GM19025 (cell line): ENCODE data around the gene UQCRC2.
"Not testable (repeated sequence)": the region's sequence is repeated elsewhere in the genome, so short reads cannot be mapped to it uniquely, and the experiment has no call there.

Experiments used
- ATAC-seq: cut with Tn5 transposase; IDR thresholded peaks from one replicate; pipeline ENCODE4 v1.9.1; 2021; ENCODE audit warnings: mild to moderate bottlenecking, low read depth, moderate library complexity; ENCODE audit not compliant: unreplicated experiment

Gene UQCRC2

DNA sequence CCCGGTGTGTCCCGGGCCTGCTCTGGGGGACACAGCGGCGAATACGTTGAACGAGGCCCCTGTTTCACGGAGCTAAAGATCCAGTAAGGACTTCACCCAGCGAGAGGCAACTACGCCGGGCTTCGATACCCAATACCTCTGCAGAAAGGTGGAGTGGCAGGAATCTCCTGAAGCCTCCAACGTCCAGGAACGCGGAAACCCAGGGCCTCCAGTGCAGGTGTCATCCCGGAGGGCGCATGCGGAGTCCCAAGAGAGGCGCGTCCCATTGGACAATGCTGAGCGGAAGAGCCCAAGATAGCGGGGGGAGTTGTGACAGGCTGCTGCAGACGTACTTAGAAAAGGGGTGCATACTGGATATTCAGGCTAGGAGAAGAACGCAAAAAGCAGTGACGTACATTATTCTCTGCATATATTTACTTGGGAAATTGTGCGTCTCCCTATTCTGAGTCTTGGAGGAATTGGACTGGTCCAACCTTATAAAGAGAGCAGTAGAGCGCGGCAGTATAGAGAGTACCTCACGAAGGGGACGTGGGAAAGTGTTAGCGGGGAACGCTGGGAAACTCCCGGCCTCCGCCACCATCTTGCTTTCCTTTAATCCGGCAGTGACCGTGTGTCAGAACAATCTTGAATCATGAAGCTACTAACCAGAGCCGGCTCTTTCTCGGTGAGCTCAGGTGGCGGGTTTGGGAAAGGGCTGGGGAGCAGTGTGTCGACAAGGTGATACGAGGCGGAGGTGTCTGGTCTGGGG lies at the start of gene UQCRC2:
UQCRC2 (plus strand) TSS at position 569 of the 748 bp plus-strand sequence; CDS start at position 632, 63 bp downstream.
- ATAC-seq = peak; percentile 87

DNA sequence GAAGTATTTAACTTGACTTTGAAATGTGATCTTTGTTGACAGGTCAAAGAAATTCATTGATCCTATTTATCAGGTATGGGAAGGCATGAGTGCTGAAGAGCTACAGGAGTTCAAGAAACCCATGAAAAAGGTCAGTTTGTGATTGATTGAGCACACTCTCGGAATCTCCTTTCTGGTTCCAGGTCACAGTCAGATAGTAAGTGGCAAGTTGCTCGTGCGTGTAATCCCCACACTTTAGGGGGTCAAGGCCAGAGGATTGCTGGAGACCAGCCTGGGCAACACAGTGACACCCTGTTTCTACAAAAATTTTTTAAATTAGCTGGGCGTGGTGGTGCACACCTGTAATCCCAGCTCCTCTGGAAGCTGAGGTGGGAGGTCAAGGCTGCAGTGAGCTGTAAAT lies 20.5 kb upstream of the UQCRC2 start:
- ATAC-seq = not testable (repeated sequence)

DNA sequence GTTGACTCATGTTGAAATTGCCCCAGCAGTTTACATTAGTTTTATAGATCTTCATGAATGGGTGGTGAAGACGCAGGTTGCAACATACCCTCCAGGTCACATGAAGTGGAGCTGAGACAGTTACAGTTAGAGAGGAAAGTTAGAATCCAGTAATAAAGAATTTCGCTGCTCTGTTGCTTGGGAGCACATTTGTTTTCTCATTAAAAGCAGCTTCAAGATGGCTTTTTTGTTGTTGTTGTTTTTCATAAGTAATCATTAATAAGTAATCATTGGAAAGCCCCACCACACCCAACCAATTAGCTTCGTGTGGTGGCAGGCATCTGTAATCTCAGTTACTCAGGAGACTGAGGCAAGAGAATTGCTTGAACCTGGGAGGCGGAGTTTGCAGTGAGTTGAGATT lies 19.8 kb upstream of the UQCRC2 start:
- ATAC-seq = not testable (repeated sequence)

DNA sequence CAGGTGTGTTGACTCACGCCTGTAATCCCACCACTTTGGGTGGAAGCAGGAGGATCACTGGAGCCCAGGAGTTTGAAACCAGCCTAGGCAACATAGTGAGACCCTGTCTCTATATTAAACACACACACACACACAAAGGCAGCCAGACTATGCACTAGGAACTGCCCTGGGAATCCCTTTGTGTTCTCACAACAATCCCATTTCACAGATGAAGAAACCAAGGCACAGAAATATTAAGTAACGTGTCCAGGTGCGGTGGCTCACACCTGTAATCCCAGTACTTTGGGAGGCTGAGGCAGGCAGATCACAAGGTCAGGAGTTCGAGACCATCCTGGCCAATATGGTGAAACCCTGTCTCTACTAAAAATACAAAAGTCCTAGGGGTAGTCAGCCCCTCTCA lies 19.4 kb upstream of the UQCRC2 start:
- not testable (repeated sequence) for ATAC-seq

DNA sequence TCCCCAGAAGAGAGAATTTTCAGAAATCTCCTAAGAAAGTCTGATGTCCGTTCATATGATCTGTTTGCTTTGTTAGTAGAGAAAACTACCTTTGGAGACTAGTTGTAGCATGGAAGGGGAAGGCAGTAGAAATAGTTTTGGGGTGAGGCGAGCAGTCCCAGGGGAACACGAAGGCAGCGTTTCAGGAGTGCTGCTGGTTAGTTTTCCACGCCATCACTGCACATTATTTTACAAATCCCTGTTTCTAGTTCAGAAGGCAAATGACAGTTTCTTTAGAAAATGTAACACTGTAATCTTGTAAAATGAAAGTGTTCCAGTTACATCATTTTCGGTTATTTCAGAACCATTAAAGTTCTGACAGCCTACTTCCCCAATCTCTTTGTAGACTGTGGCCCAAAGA lies 16.9 kb upstream of the UQCRC2 start:
- ATAC-seq = not testable (repeated sequence)

DNA sequence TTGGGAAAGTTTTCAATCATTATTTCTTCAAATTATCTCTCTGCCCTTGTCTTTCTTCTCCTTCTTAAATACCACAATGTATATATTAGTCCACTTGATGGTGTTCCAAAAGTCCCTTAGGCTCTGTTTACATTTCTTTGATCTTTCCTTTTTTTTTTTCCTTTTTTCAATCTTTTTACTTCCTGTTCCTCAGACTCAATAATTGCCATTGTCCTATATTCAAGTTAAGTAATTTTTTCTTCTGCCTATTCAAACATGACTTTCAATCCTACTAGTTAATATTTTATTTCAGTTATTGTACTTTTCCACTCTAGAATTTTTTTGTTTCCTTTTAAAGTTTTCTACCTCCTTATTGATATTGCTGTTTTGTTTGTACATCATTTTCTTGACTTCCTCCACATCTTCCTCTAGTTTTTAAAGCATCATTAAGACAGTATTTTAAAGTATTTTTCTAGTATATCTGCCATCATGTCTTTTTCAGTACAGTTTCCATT lies 15.8 kb upstream of the UQCRC2 start:
- no peak for ATAC-seq

DNA sequence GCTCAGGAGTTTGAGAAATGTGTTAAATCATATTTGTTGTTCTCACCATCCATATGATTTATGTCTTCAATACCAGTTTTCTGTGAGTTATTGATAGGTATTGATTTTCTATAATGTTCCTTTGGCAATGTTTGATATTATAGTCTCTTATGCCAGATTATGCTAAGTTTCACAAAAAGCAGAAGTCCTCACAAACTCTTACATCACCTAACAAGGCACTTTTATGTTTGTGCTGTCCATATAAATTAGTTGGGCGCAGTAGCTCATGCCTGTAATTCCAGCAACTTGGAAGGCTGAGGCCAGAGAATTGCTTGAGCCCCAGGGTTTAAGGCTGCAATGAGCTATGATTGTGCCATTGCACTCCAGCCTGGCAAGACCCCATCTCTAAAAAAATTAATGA lies 12.6 kb upstream of the UQCRC2 start:
- ATAC-seq = no peak

DNA sequence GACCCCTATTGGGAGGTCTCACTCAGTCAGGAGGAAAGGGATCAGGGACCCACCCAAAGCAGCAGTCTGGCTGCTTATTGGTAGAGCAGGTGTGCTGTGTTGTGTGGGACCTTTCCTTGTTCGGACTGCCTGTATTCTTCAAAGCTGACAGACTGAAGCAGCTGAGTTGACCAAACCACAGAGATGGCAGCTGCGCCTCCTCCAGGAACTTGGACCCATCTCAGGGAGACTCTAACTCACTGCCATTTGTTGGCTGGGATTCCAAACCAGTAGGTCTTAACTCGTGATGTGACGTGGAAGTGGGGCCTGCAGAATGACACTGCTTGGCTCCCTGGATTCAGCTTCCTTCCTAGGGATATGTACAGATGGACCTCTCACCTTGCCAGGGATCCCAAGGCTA lies 9.6 kb upstream of the UQCRC2 start:
- no peak for ATAC-seq

DNA sequence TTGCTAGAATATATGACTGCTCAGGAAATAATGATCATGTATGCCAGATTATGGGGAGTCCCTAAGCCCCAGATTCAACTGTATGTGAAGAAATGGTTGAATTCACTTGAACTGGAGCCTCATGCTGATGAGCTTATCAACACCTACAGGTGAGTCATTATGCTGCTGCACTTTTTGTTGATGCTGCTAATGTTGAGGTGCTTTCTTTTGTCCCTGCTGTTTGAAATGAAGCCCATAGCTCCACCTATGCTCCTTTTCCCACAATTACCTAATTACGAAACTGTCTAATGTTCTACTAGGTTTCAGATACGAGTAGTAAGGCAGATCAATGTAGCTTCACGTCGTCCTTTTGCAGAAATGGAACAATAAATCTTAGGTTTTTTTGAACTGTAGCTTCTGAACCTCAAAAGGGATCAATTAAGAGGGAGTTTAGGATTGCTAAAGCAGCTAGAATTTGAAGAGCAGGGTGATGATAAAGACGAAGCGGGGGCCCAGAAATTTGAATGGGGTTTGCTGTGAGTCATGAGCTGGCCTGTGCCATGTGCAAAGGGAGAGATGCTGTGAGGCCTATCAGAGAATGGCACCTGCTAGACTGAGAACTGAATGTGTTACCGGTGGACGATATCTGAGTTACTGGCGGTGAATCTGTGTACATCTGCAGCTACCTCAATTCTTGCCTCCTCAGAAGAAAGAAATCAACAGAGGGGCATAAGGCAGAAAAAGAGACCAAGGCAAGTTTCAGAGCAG lies 6.1 kb upstream of the UQCRC2 start:
- no peak for ATAC-seq

DNA sequence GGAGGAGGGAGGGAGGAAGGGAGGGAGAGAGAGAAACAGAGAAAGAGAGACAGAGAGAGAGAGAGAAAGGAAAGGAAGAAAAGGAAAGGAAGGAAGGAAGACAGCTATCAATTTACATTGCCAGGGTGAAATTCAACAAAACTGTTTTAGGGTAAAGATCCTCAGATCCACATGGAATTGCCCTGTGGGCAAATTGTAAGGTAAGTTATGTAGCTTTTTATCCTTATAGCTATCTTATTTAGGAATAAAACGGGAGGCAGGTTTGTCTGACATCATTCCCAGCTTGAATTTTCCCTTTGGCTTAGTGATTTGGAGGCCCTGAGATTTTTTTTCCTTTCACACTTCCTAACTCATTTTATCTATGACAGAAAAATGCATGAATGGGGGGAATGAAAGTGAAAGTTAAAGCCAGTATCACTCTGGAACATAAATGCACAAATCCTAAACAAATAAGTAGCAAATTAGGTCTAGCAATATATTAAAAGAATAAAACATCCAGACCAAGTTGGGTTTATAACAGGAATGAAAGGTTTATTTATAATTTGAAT lies 3.4 kb upstream of the UQCRC2 start:
- no peak for ATAC-seq

DNA sequence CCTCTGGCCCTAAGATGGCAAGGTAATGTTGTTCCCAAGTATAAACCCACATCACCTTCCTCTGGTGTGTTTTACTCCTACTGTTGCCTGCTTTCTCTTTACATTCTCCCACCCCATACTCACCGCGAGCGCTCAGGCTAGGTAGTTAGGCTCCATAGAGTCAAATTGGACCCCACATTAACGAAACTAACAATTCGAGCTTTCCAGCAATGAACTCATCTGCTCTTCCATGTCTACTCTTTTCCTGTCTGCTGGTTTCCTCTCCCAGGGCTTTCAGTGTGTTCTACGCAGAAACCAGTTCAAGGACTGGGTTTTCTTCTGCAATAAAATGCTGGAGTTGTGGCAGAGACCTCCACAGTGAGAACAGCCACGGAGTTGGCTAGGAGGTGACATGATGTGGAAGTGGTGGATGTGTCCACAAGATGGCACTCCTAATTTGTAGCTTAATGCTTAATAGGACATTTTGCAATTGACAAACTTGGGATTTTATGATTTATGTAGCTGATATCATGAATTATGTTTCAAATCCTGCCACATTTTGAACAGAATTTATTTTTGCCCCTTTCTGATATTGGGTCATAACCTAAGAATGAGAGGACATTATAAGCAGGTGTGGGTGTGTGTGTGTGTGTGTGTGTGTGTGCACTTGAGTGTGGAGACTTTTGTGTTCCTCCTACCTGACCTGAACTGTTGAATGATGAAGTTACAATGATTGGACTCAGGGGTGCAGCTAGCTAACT lies 2.2 kb upstream of the UQCRC2 start:
- ATAC-seq = no peak

DNA sequence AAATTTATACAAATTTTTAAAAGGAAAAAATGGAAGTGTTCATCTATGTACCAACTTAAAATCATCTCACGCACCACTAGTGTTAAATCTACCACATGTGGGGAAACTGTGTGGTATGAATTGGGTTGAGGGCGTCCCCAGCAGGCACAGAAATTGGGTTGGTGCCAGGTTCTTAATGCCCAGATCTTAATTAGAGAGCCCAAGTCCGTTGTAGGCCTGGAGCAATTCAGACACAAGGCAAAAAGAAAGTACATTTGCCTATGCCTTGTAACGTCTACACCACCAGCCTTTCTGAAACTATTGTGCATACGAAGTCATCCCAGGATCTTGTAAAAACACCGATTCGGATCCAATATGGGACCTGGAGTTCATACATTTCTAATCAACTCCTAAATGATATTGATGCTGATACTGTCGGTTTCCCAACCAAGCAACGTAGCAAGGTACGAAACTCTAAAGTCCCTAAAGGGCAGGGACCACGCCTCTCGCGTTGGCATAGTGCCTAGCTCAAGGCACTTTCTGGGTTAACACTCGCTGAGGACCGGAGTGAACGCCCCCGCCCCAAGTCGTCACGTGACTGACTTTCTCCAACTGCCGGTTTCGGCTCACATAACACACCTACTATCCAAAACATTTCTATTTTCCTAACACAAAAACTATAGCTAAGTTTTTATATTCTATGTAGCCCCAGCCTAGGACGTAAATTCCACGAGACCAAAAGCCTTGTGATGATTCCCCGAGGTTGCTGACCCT lies 945 bp upstream of the UQCRC2 start:
- ATAC-seq = peak; percentile 25

DNA sequence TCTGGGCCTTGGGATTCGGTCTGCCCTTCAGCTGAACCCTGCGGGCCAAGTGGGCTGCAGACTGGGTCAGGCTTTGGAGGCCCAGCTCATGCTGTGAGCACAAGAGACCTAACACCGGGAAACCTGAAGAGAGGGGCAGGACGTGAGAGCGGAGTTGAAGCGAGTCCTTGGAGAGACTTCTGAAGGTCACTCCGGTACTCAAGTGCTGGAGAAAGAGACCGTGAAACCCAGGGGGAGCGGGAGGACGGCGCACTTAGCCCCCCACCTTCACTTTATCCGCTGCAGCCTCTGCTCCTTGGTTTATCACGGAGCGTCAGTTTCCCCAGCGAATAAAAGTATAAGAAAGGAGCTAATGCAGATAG lies 361 bp downstream of the UQCRC2 start:
- peak; percentile 9 for ATAC-seq

DNA sequence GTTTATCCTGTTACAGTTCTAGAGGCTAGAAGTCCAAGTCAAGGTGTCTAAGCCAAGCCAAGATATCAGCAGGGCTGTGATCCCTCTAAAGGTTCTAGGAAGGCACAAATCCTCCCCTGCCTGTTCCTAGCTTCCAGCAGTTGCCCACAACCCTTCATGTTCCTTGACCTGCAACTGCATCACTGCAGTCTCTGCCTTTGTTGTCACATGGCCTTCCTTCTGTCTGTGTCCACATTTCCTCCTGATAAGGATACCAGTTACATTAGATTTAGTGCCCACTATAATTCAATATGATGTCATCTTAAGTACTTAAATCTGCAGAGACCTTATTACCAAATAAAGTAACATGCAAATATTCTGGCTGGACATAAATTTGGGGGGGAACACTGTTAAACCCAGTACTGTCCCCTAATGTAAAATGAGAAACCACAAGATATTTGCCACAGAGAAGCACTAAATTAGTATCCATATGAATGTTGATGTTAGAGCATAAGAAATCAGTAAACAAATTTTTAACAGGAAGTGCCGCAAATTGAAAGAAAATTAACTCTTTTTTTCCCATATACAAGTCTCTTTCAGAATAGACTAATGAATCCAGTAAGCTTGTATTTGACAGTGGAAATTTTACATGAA lies 4.7 kb downstream of the UQCRC2 start:
- ATAC-seq = no peak

DNA sequence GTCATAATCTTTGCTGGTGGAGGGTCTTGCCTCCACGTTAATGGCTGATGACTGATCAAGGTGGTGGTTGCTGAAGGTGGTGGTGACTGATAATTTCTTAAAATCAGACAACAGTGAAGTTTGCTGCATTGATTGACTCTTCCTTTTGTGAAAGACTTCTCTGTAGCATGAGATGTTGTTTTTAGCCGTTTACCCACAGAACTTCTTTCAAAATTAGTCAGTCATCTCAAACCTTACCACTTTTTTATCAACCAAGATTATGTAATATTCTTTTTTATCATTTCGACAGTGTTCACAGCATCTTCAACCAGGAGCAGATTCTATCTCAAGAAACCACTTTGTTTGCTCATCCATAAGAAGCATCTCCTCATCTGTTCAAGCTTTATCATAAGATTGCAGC lies 5.9 kb downstream of the UQCRC2 start:
- no peak for ATAC-seq

DNA sequence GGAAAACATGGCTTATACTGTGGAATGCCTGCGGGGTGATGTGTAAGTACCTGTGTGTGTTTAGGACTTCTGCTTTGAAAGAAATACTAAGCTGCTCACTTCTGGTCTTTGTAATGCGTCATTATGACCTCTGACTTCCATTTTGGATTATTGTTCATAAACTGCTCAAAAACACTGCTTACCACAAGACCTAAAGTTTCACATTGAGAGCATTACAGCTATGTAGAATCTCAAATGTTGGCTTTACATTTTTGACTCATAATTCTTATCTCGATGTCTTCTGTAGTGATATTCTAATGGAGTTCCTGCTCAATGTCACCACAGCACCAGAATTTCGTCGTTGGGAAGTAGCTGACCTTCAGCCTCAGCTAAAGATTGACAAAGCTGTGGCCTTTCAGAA lies 9.3 kb downstream of the UQCRC2 start:
- ATAC-seq = no peak

DNA sequence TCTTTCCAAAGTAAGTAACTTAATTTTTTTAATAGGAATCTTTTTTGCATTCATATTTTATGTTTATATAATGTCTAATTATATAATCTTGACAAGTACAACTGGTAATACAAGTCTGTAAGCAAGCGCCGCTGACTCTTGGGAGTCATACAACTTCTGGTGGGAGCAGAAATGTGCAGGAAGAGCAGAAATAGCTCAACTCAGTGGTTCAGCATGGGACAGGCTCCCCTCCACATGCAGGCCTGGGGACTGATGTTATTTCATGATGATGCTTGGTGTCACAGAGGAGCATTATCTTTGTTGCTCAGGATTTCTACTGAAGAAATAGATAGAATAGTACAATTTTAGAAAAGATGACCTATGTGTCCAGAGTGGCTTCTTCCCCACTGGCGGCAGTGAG lies 10.7 kb downstream of the UQCRC2 start:
- ATAC-seq = no peak

DNA sequence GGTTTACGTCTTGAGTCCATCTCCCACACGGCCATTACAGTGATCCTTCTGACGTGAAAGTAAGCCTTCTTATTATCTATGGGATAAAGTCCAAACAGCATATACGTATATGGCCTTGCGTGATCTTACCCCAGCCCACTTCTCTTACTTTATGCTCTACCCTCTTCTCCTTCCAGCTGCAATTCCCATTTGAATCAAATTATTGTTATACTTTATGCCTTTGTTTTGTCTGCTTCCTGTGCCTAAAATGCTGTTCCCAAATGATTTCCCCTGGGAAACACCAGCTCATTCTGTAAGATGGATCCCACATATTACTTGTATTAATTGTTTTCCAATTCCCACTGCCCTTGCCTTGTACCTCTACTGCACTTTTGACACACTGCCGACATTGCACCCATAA lies 11.2 kb downstream of the UQCRC2 start:
- ATAC-seq = no peak

DNA sequence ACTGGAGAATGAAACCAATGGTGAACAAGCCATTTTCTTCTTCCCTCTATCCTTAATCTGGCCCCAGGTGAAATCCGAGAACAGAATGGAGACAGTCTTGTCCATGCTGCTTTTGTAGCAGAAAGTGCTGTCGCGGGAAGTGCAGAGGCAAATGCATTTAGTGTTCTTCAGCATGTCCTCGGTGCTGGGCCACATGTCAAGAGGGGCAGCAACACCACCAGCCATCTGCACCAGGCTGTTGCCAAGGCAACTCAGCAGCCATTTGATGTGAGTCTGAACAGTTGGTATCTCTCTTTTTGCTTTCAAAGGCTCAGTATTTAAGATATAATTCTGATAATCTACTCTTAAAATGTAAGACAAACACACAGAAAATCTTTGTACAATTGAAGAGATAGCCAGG lies 18.7 kb downstream of the UQCRC2 start:
- ATAC-seq = no peak

DNA sequence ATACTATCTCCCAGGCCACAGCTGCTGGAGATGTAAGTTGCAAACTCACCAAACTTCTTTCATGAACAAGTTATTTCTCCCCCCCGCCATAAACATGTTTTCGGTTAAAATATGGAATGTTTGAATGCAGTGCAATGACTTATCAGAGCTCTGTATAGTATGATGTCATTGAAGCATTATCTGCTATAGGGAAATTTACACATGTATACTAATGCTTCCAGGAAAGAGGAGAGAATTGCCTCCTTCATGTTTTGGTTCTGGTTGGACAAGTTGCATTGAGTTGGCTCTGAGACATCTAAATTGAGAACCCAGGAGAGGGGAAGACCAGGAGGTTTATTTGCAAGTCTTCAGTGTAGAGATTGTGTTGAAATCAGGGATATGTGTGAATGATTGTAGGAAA lies 20.8 kb downstream of the UQCRC2 start:
- ATAC-seq = no peak
